WI38 (cell line): ENCODE results near the gene GKN2.
"Not testable (repeated sequence)": the region's sequence is repeated elsewhere in the genome, so short reads cannot be mapped to it uniquely, and the experiment has no call there.

Experiments used
- H3K4me3 ChIP-seq: 2 replicates; pipeline ENCODE4 v1.5.1; 2011; ENCODE audit warnings: low read depth, mild to moderate bottlenecking, control low read depth, low read length
- TF ChIP-seq, protein P1 (sequence below): IDR thresholded peaks from 2 replicates; pipeline ENCODE4 v1.5.1; 2012; ENCODE audit warnings: low read depth, mild to moderate bottlenecking, control low read depth, low read length

Gene GKN2

GRCh38 chr2:68964282-68964681 lies 11.6 kb upstream of the GKN2 start:
- H3K4me3 ChIP-seq: no peak overlapping the region
- TF ChIP-seq, protein P1, sequence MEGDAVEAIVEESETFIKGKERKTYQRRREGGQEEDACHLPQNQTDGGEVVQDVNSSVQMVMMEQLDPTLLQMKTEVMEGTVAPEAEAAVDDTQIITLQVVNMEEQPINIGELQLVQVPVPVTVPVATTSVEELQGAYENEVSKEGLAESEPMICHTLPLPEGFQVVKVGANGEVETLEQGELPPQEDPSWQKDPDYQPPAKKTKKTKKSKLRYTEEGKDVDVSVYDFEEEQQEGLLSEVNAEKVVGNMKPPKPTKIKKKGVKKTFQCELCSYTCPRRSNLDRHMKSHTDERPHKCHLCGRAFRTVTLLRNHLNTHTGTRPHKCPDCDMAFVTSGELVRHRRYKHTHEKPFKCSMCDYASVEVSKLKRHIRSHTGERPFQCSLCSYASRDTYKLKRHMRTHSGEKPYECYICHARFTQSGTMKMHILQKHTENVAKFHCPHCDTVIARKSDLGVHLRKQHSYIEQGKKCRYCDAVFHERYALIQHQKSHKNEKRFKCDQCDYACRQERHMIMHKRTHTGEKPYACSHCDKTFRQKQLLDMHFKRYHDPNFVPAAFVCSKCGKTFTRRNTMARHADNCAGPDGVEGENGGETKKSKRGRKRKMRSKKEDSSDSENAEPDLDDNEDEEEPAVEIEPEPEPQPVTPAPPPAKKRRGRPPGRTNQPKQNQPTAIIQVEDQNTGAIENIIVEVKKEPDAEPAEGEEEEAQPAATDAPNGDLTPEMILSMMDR: no peak

DNA sequence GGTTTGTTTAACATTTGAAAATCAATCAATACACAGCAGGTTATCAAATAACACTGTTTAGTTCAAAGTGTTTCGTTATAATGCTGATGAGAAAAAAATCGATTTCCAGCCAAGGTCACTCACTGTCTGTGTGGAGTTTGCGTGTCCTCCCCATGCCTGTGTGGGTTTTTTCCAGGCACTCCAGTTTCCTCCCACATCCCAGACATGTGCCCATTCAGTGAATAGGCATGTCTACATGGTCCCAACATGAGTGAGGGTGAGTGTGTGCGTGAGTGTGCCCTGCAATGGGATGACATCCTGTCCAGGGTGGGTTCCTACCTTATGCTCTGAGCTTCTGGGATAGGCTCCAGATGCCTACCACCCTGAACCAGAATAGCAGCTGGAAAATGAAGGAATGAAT lies 8.7 kb upstream of the GKN2 start:
- no peak overlapping the region for H3K4me3 ChIP-seq
- TF ChIP-seq, protein P1: no peak

- TF ChIP-seq, protein P1: no peak
Observed at GRCh38 chr2:68959001-68959400, 6.3 kb upstream of the GKN2 start.

GRCh38 chr2:68955432-68955831 lies 2.7 kb upstream of the GKN2 start:
- not testable (repeated sequence) for H3K4me3 ChIP-seq

More at GRCh38 chr2:68959001-68959400, 6.3 kb upstream of the GKN2 start:
- no peak overlapping the region for H3K4me3 ChIP-seq

DNA sequence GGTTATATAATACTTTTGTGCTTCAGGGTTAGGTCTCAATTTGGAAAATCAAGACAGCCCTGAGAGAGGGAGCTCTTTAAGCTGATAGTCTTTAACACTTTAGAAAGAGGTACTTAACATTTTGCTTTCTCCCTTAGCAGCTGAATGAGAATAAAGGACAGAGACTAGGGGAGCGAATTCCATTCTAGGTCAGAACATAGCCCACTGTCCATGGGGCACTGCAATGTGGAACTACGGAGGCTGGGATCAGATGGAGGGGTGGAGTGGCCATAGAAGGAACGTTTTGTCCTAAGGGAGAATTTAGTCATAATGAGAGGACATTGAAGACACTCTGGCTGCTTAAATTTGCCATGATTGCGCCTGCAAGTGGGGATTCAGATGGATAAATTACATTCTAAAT lies 794 bp downstream of the GKN2 start:
- TF ChIP-seq, protein P1: no peak
- H3K4me3 ChIP-seq: no peak overlapping the region

DNA sequence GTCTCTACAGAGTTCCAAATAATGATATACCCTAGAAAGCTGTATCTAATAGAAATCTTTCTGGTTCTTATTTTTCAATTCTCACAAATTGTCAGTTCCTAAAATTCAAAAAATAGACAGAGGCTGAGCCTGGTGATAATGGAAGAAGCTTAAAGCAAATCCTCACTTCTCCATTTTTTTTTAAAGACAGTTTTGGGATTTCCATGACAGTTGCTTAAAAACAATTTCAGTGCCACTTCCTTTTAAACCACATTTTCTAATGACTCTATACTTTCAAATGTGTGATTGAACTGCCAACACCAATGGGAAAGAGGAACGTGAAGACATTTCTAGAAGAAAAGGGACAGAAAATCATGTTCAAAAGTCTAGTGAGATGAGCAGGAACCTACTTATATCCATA lies 4.0 kb downstream of the GKN2 start:
- no peak overlapping the region for H3K4me3 ChIP-seq
- TF ChIP-seq, protein P1: no peak

DNA sequence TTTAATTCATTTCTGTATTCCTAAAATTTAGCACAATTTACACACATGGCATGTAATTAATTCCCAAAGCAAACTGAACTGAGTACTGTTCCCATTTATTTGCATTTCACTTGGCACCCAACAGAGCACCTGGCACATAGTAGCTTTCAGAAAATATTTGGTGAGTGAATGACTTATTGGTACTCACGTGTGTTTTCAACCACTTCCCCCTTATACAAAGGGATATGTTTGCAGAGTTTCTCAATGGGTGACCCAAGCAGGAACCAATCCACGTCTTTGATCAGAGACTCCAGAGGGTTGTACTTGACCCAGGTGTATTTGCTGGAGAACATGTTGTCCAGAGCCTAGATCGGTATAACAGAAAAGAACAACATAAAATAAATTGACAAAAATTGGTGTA lies 6.6 kb downstream of the GKN2 start:
- no peak overlapping the region for H3K4me3 ChIP-seq
- TF ChIP-seq, protein P1: no peak

GRCh38 chr2:68943581-68944568 lies 8.8 kb downstream of the GKN2 start:
- TF ChIP-seq, protein P1: peak; percentile 77
- H3K4me3 ChIP-seq: no peak overlapping the region
